ENCODE results near the gene KLK12. TPM values are rescaled to one million over a fixed set of nuclear protein-coding genes. Genes with fewer than 3 reads are reported as not detected.

The KLK12 gene
- total RNA-seq, 1 donor from 2014 or later: not detected

DNA sequence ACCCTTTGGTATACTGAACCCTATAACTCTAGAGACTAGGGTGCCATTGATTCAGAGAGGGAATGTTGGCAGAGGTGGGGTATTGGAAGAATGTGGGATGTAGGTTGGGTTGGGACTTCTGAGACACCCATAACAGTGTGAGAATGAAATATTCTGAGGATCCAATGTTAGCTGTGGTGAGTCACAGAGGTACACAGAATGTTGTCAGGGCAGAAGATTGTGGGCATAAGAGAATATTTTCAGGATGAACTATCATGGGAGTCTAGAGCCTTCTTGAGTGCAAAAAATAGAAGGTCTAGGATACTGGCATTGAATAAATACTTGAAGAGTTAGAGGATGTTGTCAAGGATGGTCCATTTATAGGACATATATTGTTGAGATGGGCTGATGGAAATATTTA is 21.1 kb upstream of the KLK12 start:
- DNase-seq (ENCODE audit: low read depth in 2 of 2): no peak

DNA sequence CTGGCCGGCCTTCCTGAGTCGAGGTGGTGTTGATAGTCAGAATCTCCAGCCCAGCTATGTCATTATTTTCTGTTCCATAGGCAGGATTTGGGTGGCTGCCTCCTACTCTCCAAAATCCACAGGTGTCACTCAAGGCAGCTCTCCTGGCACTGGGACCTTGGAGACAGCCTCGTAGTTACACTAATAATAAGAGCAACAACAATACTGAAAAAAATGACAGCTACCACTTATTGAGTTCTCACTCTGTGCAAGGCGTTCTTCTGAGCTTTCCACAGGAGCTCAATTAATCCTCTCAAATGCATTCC is 12.2 kb upstream of the KLK12 start:
- no peak for DNase-seq (ENCODE audit: low read depth in 2 of 2)

DNA sequence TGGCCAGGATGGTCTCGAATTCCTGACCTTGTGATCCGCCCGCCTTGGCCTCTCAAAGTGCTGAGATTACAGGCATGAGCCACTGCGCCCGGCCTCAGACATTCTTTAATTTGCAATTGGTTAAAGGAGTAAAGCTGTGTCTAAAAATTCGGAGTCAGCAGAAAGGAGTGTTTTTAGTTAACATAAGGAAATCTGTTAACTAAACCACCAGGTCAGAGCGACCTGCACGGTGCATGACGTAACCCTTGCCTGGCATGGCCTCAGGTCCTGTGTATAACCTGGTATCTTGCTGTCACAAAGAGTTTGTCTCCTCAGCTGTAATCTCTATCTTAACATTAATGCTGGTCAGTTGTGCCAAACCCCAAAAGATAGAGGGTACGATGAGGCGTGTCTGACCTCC is 9.5 kb upstream of the KLK12 start:
- DNase-seq (ENCODE audit: low read depth in 2 of 2): no peak

DNA sequence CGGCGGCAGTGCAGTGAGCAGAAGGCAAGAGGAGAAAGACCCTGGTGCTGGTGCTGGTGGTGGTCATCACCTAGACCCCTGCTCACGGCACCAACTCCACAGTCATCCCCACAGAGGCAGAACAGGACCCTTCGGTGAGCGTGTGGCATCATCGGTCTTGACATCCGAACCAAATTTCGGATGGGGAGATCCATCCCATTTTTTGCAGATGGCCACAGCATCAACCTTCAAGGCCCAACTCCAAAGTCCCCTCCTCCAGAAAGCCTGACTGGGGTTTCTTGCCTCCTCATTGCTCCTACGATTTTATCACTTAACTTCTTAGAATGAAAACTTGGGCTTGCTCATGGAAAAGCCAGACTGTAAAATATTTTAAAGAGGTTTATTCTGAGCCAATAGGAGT is 8.7 kb upstream of the KLK12 start:
- no peak for DNase-seq (ENCODE audit: low read depth in 2 of 2)

DNA sequence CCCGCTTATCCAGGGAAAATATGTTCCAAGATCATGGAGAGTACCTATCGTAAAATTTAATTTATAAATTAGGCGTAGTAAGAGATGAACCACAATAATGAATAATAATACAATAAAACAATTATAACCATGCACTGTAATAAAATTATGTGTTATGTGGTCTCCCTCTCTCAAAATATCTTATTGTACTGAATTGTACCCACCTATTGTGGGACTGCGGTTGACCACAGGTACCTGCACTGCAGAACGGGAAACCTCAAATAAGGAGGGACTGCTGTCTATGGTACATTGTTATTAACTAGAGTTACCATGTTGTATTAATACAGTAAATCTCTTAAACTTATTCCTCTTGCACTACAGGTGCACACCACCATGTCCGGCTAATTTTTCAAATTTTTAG is 5.3 kb upstream of the KLK12 start:
- DNase-seq (ENCODE audit: low read depth in 2 of 2): no peak

DNA sequence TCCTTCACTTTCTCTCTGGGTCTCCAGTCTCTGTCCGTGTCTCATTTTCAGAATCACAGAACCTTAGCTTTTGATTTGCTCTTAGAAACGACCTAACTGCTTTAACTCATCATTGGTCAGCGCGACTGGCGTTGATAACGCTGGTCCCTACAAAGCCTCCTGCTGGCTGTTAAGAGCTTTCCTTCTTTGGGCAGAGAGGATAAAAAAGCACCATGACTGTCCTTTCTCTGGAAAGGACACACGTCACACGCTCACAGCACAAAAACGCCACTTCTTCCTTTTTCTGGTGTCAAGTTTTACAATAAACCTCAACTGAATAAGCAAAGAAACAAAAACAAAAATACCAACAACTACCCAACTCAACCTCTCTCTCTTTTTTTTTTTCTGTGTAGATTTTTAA is 1.7 kb upstream of the KLK12 start:
- no peak for DNase-seq (ENCODE audit: low read depth in 2 of 2)

- DNase-seq (ENCODE audit: low read depth in 2 of 2): no peak
Observed at GRCh38 chr19:51031880-51032225, 2.9 kb downstream of the KLK12 start.

DNA sequence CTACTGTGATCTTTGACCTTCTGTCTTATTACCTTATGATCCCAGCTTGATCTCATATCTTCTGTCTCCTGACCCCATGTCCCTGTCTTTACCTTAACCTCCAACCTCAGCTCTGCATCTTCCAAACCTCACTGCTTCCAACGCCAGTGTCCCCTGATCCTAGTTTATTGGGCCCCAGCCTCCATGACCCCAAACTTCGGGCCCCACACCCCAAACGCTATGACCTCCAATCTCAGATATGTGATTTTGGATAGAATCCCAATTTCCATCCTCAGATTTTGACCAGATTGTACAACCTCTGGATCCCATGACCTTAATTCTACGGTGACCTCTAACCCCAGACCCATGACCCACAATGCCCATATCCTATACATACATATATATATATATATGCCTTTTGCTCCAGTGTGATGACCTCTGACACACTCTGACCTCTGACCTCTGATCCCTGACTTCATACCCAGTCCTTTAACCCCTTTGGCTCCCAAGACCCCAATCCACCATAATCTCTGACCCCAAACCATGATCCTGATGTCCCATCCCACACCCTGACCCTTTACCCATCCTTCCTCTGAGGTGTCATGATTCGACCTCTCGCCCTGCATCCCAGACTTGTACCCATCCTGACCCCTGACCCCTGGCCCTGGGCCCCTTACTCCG is 3.5 kb downstream of the KLK12 start:
- DNase-seq (ENCODE audit: low read depth in 2 of 2): no peak

GRCh38 chr19:51030631-51031030 is 4.2 kb downstream of the KLK12 start:
- no peak for DNase-seq (ENCODE audit: low read depth in 2 of 2)

- DNase-seq (ENCODE audit: low read depth in 2 of 2): no peak
Observed at GRCh38 chr19:51029718-51030117, 5.1 kb downstream of the KLK12 start.

DNA sequence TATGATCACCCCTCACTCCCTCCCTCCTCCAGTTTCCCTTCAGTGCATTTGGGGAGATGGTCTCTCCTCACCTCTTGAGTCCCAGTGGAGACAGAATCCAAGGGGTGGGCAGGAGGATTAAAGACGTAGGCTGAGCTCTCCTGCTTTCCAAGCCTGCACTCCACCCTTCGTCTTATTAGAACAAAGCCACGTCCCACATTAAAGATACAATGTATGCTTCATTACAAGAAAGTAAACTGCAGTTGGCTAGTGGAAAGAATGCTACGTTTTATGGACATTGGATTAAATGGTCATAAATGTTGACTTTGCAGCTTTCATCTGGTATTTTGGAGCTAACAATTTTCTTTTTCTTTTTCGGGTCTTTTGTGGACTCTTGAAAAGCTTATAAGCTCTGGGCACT is 6.9 kb downstream of the KLK12 start:
- no peak for DNase-seq (ENCODE audit: low read depth in 2 of 2)

GRCh38 chr19:51027126-51027806 is 7.5 kb downstream of the KLK12 start:
- DNase-seq (ENCODE audit: low read depth in 2 of 2): no peak

DNA sequence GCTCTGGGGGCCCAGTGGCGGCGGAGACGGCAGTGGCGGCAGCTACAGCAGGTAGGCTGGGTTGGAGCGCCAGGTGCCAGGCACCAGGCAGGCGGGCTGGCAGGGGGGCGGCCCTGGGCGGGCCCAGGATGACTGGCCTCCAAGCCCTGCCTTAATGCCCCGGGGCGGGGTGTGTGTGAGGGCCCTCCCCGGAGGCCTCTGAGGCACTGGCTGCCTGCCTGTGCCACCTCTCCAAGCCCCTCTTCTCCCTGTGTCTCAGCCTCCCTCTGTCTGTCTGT is 8.3 kb downstream of the KLK12 start, which contains the start of gene KLK11:
Gene KLK11, minus strand, starts transcription at position 63 of the 278 bp plus-strand sequence. CDS start 985 bp downstream, outside the sequence.
- no peak for DNase-seq (ENCODE audit: low read depth in 2 of 2)

DNA sequence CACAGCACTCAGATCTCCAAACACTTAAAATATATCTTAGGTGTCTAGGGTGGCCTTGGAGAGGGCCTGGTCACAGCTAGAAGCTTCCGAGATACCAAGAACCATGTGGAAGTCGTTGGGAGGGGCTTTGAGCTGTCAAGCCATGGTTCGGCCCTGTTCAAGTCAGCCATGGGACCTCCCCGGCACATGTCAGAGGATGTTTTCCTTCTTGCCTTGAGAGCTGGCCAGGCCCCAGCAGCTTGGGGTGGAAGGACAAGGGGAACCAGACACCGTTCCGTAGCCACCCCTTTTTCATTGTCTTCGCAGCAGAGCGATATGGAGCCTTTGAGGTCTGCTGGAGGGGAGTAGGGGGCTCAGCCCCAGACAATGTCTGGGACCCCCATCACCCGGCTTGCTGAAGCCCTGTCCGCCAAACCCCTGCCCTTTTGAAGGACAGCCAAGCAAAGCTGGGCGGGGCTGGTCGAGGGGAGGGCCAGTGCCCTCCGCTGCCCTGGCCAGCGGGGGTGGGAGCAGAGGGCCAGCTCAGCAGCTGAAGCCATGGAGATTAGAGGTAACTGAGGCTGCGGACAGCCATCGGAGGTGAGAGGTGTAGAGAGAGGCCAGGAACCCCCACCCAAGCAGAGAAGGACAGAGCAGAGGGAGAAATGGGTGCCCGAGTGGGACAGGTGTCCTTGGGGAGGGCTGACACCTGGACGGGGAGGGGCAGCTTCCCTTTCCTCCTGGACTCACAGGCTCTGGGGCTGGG is 8.8 kb downstream of the KLK12 start:
- DNase-seq (ENCODE audit: low read depth in 2 of 2): no peak

GRCh38 chr19:51025401-51025800 is 9.4 kb downstream of the KLK12 start:
- no peak for DNase-seq (ENCODE audit: low read depth in 2 of 2)

DNA sequence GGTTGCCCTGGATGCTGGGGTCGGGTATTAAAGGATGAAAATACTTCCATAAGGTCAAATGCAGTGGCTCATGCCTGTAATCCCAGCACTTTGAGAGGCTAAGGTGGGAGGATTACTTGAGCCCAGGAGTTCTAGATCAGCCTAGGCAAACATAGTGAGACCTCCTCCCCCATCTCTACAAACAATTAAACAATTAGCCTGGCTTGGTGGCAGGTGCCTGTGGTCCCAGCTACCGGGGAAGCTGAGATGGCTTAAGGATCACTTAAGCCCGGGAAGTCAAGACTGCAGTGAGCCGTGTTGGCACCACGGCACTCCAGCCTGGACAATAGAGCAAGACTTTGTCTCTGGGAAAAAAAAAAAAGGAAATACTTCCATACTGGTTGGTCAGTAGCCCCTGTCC is 9.9 kb downstream of the KLK12 start:
- no peak for DNase-seq (ENCODE audit: low read depth in 2 of 2)

DNA sequence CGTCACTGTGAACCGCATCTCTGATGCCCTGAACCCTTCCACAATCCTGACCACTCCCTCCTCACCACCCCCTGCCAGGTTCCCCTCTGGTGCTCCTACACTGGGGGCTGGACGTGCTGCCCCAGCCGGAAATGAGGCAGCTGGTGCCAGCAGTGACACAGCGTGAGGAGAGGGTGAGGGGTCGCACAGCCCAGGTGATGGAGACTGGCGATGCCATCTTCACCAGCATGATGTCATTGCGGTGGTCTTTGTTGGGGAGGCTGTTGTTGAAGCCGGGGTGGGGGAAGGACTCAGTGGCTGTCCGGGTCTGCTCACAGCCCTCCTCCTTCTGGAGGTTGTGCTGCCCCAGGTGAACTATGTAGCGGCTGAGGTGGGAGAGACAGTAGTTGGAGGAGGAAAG is 10.9 kb downstream of the KLK12 start:
- DNase-seq (ENCODE audit: low read depth in 2 of 2): no peak

- no peak for DNase-seq (ENCODE audit: low read depth in 2 of 2)
Observed at GRCh38 chr19:51022526-51022925, 12.3 kb downstream of the KLK12 start.

- DNase-seq (ENCODE audit: low read depth in 2 of 2): peak; percentile 60 to 63
Observed at GRCh38 chr19:51020988-51021651, 13.7 kb downstream of the KLK12 start.

DNA sequence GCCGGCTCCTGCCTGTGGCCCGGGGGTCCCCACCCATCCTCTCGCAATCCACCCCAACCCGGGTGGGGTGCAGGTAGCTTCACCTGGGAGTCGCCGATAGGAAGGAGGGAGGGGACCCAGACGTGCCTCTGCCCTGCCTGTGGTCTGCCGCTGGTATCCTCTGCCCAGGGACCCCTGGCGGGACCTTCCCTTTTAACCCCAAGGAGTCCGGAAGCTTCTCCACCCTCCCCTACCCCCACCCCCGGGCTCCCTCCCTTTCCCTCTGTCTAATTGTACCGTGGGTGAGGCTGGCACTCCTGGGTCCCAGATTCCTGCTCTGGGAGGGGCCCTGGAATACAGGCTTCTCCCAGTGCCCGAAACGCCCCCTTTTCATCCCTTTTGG is 15.3 kb downstream of the KLK12 start, which contains the start of gene KLK10:
Gene KLK10, minus strand, starts transcription at position 166 of the 382 bp plus-strand sequence. CDS start 579 bp downstream, outside the sequence.
- DNase-seq (ENCODE audit: low read depth in 2 of 2): no peak

DNA sequence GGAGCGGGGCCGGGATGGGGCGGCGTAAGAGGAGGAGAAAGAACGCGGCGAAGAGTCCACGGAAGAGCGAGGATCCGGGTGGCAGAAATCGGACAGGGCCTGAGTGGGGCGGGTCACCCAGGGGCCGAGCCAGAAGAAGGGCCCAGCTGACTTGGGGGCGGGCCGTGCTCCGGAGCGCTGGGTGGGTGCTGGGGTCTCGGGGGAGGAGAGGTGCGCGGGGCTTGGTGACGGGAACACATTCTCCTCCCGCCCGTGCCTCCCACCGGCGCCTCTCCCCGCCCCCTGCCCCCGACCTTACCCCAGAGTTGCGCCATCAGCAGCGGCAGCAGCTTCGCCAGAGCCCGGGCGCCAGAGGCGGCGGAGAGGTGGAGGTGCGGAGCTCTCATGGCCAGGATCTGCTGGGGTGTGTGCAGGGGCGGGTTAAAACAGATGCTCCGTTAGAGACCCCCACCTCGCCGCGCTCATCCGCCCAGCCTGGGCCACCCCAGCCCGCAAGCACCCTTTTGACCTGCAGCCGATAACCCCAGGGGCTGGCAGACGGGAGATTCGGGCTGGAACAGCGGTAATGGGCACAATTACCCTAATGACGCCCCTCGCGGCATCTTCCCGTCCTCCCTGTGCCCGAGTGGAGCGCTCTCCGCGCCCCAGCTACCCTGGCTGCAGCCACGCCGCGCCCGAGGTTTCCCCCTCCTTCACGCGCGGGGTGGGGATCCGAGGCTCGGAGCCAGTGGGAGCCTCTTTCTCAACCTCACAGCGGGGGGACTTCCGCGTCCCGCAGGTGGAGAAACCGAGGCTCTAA is 15.9 kb downstream of the KLK12 start:
- no peak for DNase-seq (ENCODE audit: low read depth in 2 of 2)
